HCT116 (cell line): ENCODE results near the gene SIRPA. TPM values are rescaled to one million over a fixed set of nuclear protein-coding genes. Genes with fewer than 3 reads are reported as not detected.

Source experiments
- ATAC-seq: fragments of 200-7000 bp; cut with Tn5 transposase; 2 replicates; pipeline ENCODE4 v1.9.1; 2020; ENCODE audit warnings: mild to moderate bottlenecking, moderate library complexity
- BruUV-seq: library from RNA; stranded (reverse); fragments of 400-500 nt; replicated peaks from 2 replicates; lab custom pipeline; 2021; lab: Mats Ljungman, UMichigan
- CTCF ChIA-PET: fragments of 300-600 bp; sonication (Branson Sonifier 250); formaldehyde crosslinking; loops from one replicate; lab custom pipeline; 2021; ENCODE audit warnings: antibody characterized with exemption; lab: Charles Lee
- POLR2A ChIA-PET: fragments of 300-600, 350-600 bp; sonication (Branson Sonifier 250); formaldehyde crosslinking; loops from one replicate; lab custom pipeline; 2021; ENCODE audit warnings: antibody characterized with exemption; lab: Charles Lee
- RAD21 ChIA-PET, 2 experiments: fragments of 300-600 bp; sonication (Branson Sonifier 250); formaldehyde crosslinking; loops; one replicate each; lab custom pipeline; 2023; ENCODE audit warnings: low total read pairs in 2 of 2; ENCODE audit not compliant: uncharacterized antibody in 2 of 2, unreplicated experiment in 2 of 2, low non-redundant PET in 1 of 2; lab: Charles Lee
- DNase-seq: peaks from one replicate; pipeline ENCODE4 v3.0.0-alpha.2; 2010; ENCODE audit warnings: low read depth, low spot score
- H2AFZ ChIP-seq: fragments of 200-600 bp; shearing (Covaris generic), sonication (generic); 2 replicates; pipeline ENCODE4 v1.6.1; 2017; ENCODE audit warnings: low read depth, mixed run types, mixed read lengths, antibody characterized with exemption, low read length; ENCODE audit not compliant: poor library complexity, severe bottlenecking
- H3K27ac ChIP-seq: 2 replicates; pipeline ENCODE4 v1.5.1; 2012; ENCODE audit warnings: low read depth, low read length
- H3K27me3 ChIP-seq: fragments of 200-600 bp; sonication (generic); 2 replicates; pipeline ENCODE4 v1.6.1; 2016; ENCODE audit warnings: mixed run types, low read length, mixed read lengths; ENCODE audit not compliant: insufficient read depth
- H3K36me3 ChIP-seq, 2 experiments: fragments of 200-500 bp in 1 of 2; fragments of 200-600 bp in 1 of 2; sonication (Bioruptor generic) in 1 of 2; sonication (generic) in 1 of 2; 2 replicates each; pipeline versions ENCODE4 v1.5.1 to v1.6.1; 2014 to 2016; ENCODE audit warnings: low read length in 2 of 2, inconsistent platforms in 1 of 2, mixed read lengths in 1 of 2, mixed run types in 1 of 2; ENCODE audit not compliant: insufficient read depth in 2 of 2, control insufficient read depth in 1 of 2
- H3K4me1 ChIP-seq, 2 experiments: fragments of 200-600 bp in 1 of 2; sonication (generic) in 1 of 2; 2 replicates each; pipeline versions ENCODE4 v1.5.1 to v1.6.1; 2012 to 2017; ENCODE audit warnings: low read length in 2 of 2, inconsistent platforms in 1 of 2, mild to moderate bottlenecking in 1 of 2, mixed read lengths in 1 of 2, mixed run types in 1 of 2, moderate library complexity in 1 of 2; ENCODE audit not compliant: insufficient read depth in 2 of 2, control insufficient read depth in 1 of 2
- H3K4me2 ChIP-seq: fragments of 200-600 bp; sonication (generic); 2 replicates; pipeline ENCODE4 v1.6.1; 2017; ENCODE audit warnings: mixed run types, low read length, mixed read lengths
- H3K4me3 ChIP-seq, 2 experiments: fragments of 200-600 bp in 1 of 2; sonication (generic) in 1 of 2; replicated peaks in 1 of 2; 2 replicates each; pipeline ENCODE4 v1.5.1; 2011 to 2016; ENCODE audit warnings: low read length in 2 of 2, control low read depth in 1 of 2, low read depth in 1 of 2, mild to moderate bottlenecking in 1 of 2, mixed read lengths in 1 of 2, mixed run types in 1 of 2
- H3K79me2 ChIP-seq: fragments of 200-600 bp; sonication (generic); 2 replicates; pipeline ENCODE4 v1.6.1; 2017; ENCODE audit warnings: mild to moderate bottlenecking, mixed run types, low read length, moderate library complexity, mixed read lengths; ENCODE audit not compliant: insufficient read depth
- H3K9ac ChIP-seq: fragments of 200-600 bp; sonication (generic); 2 replicates; pipeline ENCODE4 v1.6.1; 2016; ENCODE audit warnings: low read length, mixed read lengths
- H3K9me2 ChIP-seq: fragments of 200-600 bp; sonication (generic), shearing (Covaris generic); 2 replicates; pipeline ENCODE4 v1.6.1; 2017; ENCODE audit warnings: mixed run types, mild to moderate bottlenecking, moderate library complexity; ENCODE audit not compliant: insufficient read depth
- H3K9me3 ChIP-seq, 2 experiments: fragments of 200-500 bp in 1 of 2; fragments of 200-600 bp in 1 of 2; sonication (Bioruptor generic) in 1 of 2; sonication (generic) in 1 of 2; 2 replicates each; pipeline ENCODE4 v1.6.1; 2014 to 2017; ENCODE audit warnings: low read length in 2 of 2, mixed read lengths in 2 of 2, inconsistent platforms in 1 of 2, low read depth in 1 of 2, mild to moderate bottlenecking in 1 of 2, mixed run types in 1 of 2, moderate library complexity in 1 of 2; ENCODE audit not compliant: control insufficient read depth in 1 of 2, insufficient read depth in 1 of 2
- H4K20me1 ChIP-seq: fragments of 200-600 bp; sonication (generic), shearing (Covaris generic); 2 replicates; pipeline ENCODE4 v1.6.1; 2017; ENCODE audit warnings: mixed run types, mild to moderate bottlenecking, moderate library complexity; ENCODE audit not compliant: insufficient read depth
- CBX3 ChIP-seq: IDR thresholded peaks from 2 replicates; pipeline ENCODE4 v1.6.1; 2012; ENCODE audit warnings: low read depth
- CTCF ChIP-seq, 3 experiments: fragments of 200-600 bp in 1 of 3; sonication (generic) in 1 of 3; IDR thresholded peaks in 2 of 3; conservative IDR thresholded peaks in 1 of 3; 2 replicates each; pipeline ENCODE4 v1.5.1; 2012 to 2017; ENCODE audit warnings: low read depth in 2 of 3, low read length in 2 of 3, antibody characterized with exemption in 1 of 3, borderline replicate concordance in 1 of 3, control low read depth in 1 of 3, mild to moderate bottlenecking in 1 of 3, mixed read lengths in 1 of 3, mixed run types in 1 of 3, moderate library complexity in 1 of 3; ENCODE audit not compliant: insufficient read depth in 1 of 3
- ELF1 ChIP-seq: IDR thresholded peaks from 2 replicates; pipeline ENCODE4 v1.6.1; 2012; ENCODE audit warnings: low read depth, borderline replicate concordance
- EZH2 ChIP-seq: fragments of 200-600 bp; sonication (generic); IDR thresholded peaks from 2 replicates; pipeline ENCODE4 v1.6.1; 2017; ENCODE audit warnings: antibody characterized with exemption, mixed run types
- FOSL1 ChIP-seq: IDR thresholded peaks from 2 replicates; pipeline ENCODE4 v1.6.1; 2012; ENCODE audit warnings: low read depth
- JUND ChIP-seq: IDR thresholded peaks from 2 replicates; pipeline ENCODE4 v1.6.1; 2012
- MAX ChIP-seq: IDR thresholded peaks from 2 replicates; pipeline ENCODE4 v1.6.1; 2012
- POLR2A ChIP-seq: IDR thresholded peaks from 2 replicates; pipeline ENCODE4 v1.7.0; 2011; ENCODE audit warnings: borderline replicate concordance; ENCODE audit not compliant: insufficient read depth, insufficient read length; ENCODE audit errors: extremely low read depth
- POLR2AphosphoS5 ChIP-seq: IDR thresholded peaks from 2 replicates; pipeline ENCODE4 v1.6.1; 2011; ENCODE audit warnings: mild to moderate bottlenecking, low read depth, low read length, moderate library complexity
- RAD21 ChIP-seq: IDR thresholded peaks from 2 replicates; pipeline ENCODE4 v1.6.1; 2012; ENCODE audit warnings: low read depth, mild to moderate bottlenecking
- SIN3A ChIP-seq: IDR thresholded peaks from 2 replicates; pipeline ENCODE4 v1.6.1; 2012; ENCODE audit warnings: low read depth
- SRF ChIP-seq: IDR thresholded peaks from 2 replicates; pipeline ENCODE4 v1.6.1; 2012; ENCODE audit warnings: low read depth
- TCF7L2 ChIP-seq: IDR thresholded peaks from 2 replicates; pipeline ENCODE4 v1.7.0; 2011; ENCODE audit warnings: borderline replicate concordance, inconsistent platforms; ENCODE audit not compliant: insufficient read depth, insufficient read length; ENCODE audit errors: extremely low read depth
- YY1 ChIP-seq: IDR thresholded peaks from 2 replicates; pipeline ENCODE4 v1.6.1; 2011; ENCODE audit warnings: low read length, low read depth, moderate library complexity, mild to moderate bottlenecking; ENCODE audit not compliant: insufficient replicate concordance; ENCODE audit errors: extremely low read depth
- ZBTB33 ChIP-seq: IDR thresholded peaks from 2 replicates; pipeline ENCODE4 v1.6.1; 2011; ENCODE audit warnings: mild to moderate bottlenecking, low read length, moderate library complexity; ENCODE audit not compliant: insufficient replicate concordance; ENCODE audit errors: extremely low read depth
- ZNF274 ChIP-seq: fragments of 200-500 bp; sonication (Bioruptor generic); IDR thresholded peaks from 2 replicates; pipeline ENCODE4 v1.6.1; 2014; ENCODE audit warnings: mild to moderate bottlenecking, low read depth, low read length, inconsistent platforms
- intact Hi-C: fragments of 100-400 bp; cut with micrococcal nuclease; formaldehyde crosslinking; loops from 2 replicates; pipeline ENCODE4 v1.10.0; 2022
- total RNA-seq: library from RNA; stranded (reverse); gene quantifications from one replicate; pipeline ENCODE4 v1.2.1, GENCODE V29; 2021; ENCODE audit not compliant: unreplicated experiment

Gene SIRPA
- total RNA-seq, 1 experiment from 2014 or later: 15.3 TPM

GRCh38 chr20:1866834-1867233 lies 28.4 kb upstream of the SIRPA start (continued):
- TF ChIP-seq CTCF (IDR thresholded peaks at IDR 0.05 in 2 of 3, conservative IDR thresholded peaks at IDR 0.05 in 1 of 3; ENCODE audit: borderline replicate concordance in 1 of 3, insufficient read depth in 1 of 3, low read depth in 2 of 3, low read length in 2 of 3): no peak
- no peak for TF ChIP-seq CBX3
- no peak for TF ChIP-seq ELF1
- no peak for TF ChIP-seq FOSL1
- TF ChIP-seq YY1: no peak
- no peak for TF ChIP-seq MAX
- TF ChIP-seq RAD21: no peak
- no peak for TF ChIP-seq SRF
- TF ChIP-seq SIN3A: no peak
- TF ChIP-seq POLR2AphosphoS5: no peak
- TF ChIP-seq POLR2A: no peak
- no peak for TF ChIP-seq JUND
- TF ChIP-seq, all 23 proteins: peak for 0

GRCh38 chr20:1867495-1868260 lies 27.5 kb upstream of the SIRPA start:
- Histone ChIP-seq H3K4me3 (no peak overlapping the region), H4K20me1 (no peaks in the 10 kb centered on the region), H2AFZ (no peak overlapping the region), H3K9ac (no peak overlapping the region), H3K4me2 (no peak overlapping the region), H3K27me3 (no peaks in the 10 kb centered on the region), H3K27ac (no peak overlapping the region), H3K9me2 (no peaks in the 10 kb centered on the region), H3K4me1 (peaks cover 4 to 25% of the 10 kb centered on the region in 2 experiments; a peak in 3 of 4 replicates), H3K79me2 (no peaks in the 10 kb centered on the region), H3K36me3 (no peaks in the 10 kb centered on the region), H3K9me3 (no peaks in the 10 kb centered on the region)
- ATAC-seq (no peak), DNase-seq (no peak)
- ChIA-PET CTCF (no interaction called here), RAD21 (no interaction called here), POLR2A (interaction anchor here (0.6 kb wide), 1 partner anchor 18 kb away, joined by 3 read pairs; no protein-coding TSS in a partner anchor)
- intact Hi-C loops: no loop called here
- no TSS peak for BruUV-seq
- TF ChIP-seq CTCF (IDR thresholded peaks at IDR 0.05 in 2 of 3, conservative IDR thresholded peaks at IDR 0.05 in 1 of 3; ENCODE audit: borderline replicate concordance in 1 of 3, insufficient read depth in 1 of 3, low read depth in 2 of 3, low read length in 2 of 3) (no peak), SIN3A (no peak), POLR2A (no peak), SRF (no peak), ZBTB33 (no peak), ELF1 (no peak), CBX3 (no peak), FOSL1 (no peak), JUND (no peak), ZNF274 (no peak), EZH2 (no peak), TCF7L2 (no peak)
